ENCODE data around the gene UFD1.

The UFD1 gene

GRCh38 chr22:19478901-19479354 lies at the start of gene UFD1:
TSS of gene UFD1 (minus strand) at chr22:19479193. CDS start at chr22:19479085, 108 bp downstream.
- DNase-seq (ENCODE audit: low spot score), result peak; percentile 86

- peak; percentile 60 for DNase-seq (ENCODE audit: low spot score)
These were observed 48.9 kb upstream of the UFD1 start for GRCh38 chr22:19527861-19528417.

GRCh38 chr22:19527321-19527721 lies 48.3 kb upstream of the UFD1 start:
- peak; percentile 4 for DNase-seq (ENCODE audit: low spot score)

GRCh38 chr22:19526702-19527111 lies 47.7 kb upstream of the UFD1 start:
- peak; percentile 6 for DNase-seq (ENCODE audit: low spot score)

GRCh38 chr22:19526076-19526701 lies 47.2 kb upstream of the UFD1 start:
- DNase-seq (ENCODE audit: low spot score), result peak; percentile 6

GRCh38 chr22:19525666-19526065 lies 46.7 kb upstream of the UFD1 start:
- peak; percentile 9 for DNase-seq (ENCODE audit: low spot score)

- peak; percentile 9 for DNase-seq (ENCODE audit: low spot score)
These were observed 46.2 kb upstream of the UFD1 start for GRCh38 chr22:19525116-19525660.

- peak; percentile 74 for DNase-seq (ENCODE audit: low spot score)
These were observed 45.5 kb upstream of the UFD1 start, which contains the start of gene CLDN5 for GRCh38 chr22:19524170-19525115. TSS of gene CLDN5 (minus strand) at chr22:19524410. CDS start at chr22:19524255, 155 bp downstream.

- DNase-seq (ENCODE audit: low spot score), result peak; percentile 61
These were observed 44.5 kb upstream of the UFD1 start for GRCh38 chr22:19523240-19524169.

GRCh38 chr22:19522881-19523239 lies 43.9 kb upstream of the UFD1 start:
- DNase-seq (ENCODE audit: low spot score), result peak; percentile 16

GRCh38 chr22:19522190-19522880 lies 43.3 kb upstream of the UFD1 start:
- peak; percentile 9 for DNase-seq (ENCODE audit: low spot score)

- no peak for DNase-seq (ENCODE audit: low spot score)
These were observed 41.7 kb upstream of the UFD1 start for GRCh38 chr22:19520566-19521305.

- DNase-seq (ENCODE audit: low spot score), result no peak
These were observed 41.0 kb upstream of the UFD1 start for GRCh38 chr22:19520007-19520406.

- DNase-seq (ENCODE audit: low spot score), result no peak
These were observed 40.3 kb upstream of the UFD1 start for GRCh38 chr22:19519041-19519926.

- peak; percentile 4 for DNase-seq (ENCODE audit: low spot score)
These were observed 39.6 kb upstream of the UFD1 start for GRCh38 chr22:19518635-19519034.

- DNase-seq (ENCODE audit: low spot score), result peak; percentile 3
These were observed 39.1 kb upstream of the UFD1 start for GRCh38 chr22:19517919-19518611.

- no peak for DNase-seq (ENCODE audit: low spot score)
These were observed 38.1 kb upstream of the UFD1 start for GRCh38 chr22:19517171-19517500.

Measured in AG20443 (cell line).